Stimulated activated memory B cell treated with anti-CD40 and anti-IgM and Interleukin-4, amounts not matched to agents 10 μg/mL and 1 μg/mL and 100 μg/mL, for 72 hours (primary cell): Measurements from ENCODE around the gene OTULINL.
A peak's percentile ranks its signal among the peaks of the same experiment; 100 is the strongest.

Source experiments
- ATAC-seq: fragments of 150-1000 bp; cut with Tn5 transposase; 2 replicates; pipeline ENCODE4 v1.10.0; 2021
- H3K27ac Mint-ChIP-seq: one replicate; pipeline ENCODE4 v1.8.0; 2022; ENCODE audit warnings: mild to moderate bottlenecking, mixed read lengths
- H3K27me3 Mint-ChIP-seq: one replicate; pipeline ENCODE4 v1.8.0; 2022; ENCODE audit warnings: mixed read lengths
- H3K36me3 Mint-ChIP-seq: one replicate; pipeline ENCODE4 v1.8.0; 2022; ENCODE audit warnings: mixed read lengths
- H3K4me1 Mint-ChIP-seq: one replicate; pipeline ENCODE4 v1.8.0; 2022; ENCODE audit warnings: mixed read lengths
- H3K4me3 Mint-ChIP-seq: one replicate; pipeline ENCODE4 v1.8.0; 2022; ENCODE audit warnings: mild to moderate bottlenecking, moderate library complexity, mixed read lengths
- H3K9me3 Mint-ChIP-seq: one replicate; pipeline ENCODE4 v1.8.0; 2022; ENCODE audit warnings: mixed read lengths

The OTULINL gene

GRCh38 chr5:14584848-14585247 lies 3.3 kb downstream of the OTULINL start:
- H3K27ac Mint-ChIP-seq, result no peak overlapping the region
- peaks cover 8% of the 10 kb centered on the region for H3K4me1 Mint-ChIP-seq
- H3K27me3 Mint-ChIP-seq, result peaks cover 35% of the 10 kb centered on the region
- ATAC-seq, result no peak
- H3K36me3 Mint-ChIP-seq, result no peaks in the 10 kb centered on the region
- peaks cover 2% of the 10 kb centered on the region for H3K9me3 Mint-ChIP-seq
- no peak overlapping the region for H3K4me3 Mint-ChIP-seq

DNA sequence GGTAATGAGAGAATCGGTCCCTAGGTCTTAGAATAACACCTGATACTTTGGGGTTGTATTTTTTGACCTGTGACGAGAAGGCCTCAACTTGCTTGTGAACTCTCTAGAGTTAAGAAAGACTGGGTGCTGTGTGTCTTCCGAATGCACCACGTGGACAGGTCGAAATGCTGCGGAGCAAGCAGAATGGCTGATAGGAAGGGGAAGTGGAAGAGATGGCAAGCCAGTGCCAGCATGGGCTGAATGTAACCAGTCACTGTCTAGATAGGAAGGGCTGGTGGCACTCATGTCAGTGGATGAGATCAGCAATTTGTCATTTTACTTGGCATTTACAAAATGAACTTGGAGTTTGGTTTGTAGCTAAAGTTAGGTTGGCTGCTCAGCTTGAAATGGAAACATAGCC lies 5.6 kb downstream of the OTULINL start:
- no peak overlapping the region for H3K27ac Mint-ChIP-seq
- peaks cover 2% of the 10 kb centered on the region for H3K9me3 Mint-ChIP-seq
- H3K27me3 Mint-ChIP-seq, result peaks cover 26% of the 10 kb centered on the region
- no peaks in the 10 kb centered on the region for H3K36me3 Mint-ChIP-seq
- H3K4me1 Mint-ChIP-seq, result peaks cover 20% of the 10 kb centered on the region
- H3K4me3 Mint-ChIP-seq, result no peak overlapping the region
- ATAC-seq, result no peak

GRCh38 chr5:14588145-14588544 lies 6.6 kb downstream of the OTULINL start:
- Mint-ChIP-seq H3K4me1 (peaks cover 22% of the 10 kb centered on the region), H3K4me3 (no peak overlapping the region), H3K27me3 (peaks cover 18% of the 10 kb centered on the region), H3K9me3 (peaks cover 2% of the 10 kb centered on the region), H3K36me3 (no peaks in the 10 kb centered on the region), H3K27ac (no peak overlapping the region)
- peak; percentile 69 for ATAC-seq

DNA sequence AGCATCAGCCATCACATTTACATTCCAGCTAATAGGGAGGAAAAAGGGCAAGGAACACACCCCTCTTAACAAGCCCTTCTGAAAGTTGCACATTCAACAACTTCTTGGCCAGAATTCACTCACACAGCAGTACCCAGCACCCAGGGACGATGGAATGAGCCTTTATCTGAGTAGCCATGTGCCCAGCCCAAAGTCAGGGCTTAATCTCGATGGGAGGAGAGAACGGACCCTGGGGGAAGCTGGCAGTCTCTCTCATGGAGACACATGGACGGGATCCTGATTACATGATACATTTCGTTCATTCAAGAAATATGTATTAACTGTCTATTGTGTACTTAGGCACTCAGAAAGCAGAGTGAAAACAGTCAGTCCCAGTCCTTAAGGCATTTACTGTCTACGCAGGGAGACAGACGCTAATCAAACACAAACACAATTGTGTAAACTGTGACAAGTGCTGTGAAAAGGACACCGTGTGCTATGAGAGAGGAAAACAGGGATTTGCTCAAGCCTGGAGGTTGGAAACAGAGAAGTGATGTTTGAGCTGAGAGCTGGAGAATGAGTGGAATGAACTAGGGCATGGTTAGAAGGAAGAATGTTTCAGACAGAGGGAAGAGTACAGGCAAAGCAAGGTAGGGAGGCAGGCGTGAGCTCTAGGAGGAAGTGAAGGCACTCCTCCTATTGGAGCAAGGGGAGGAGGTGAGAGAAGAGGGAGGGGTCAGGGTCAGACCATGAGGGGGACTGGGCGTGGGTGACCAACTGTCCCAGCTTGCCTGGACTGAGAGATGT lies 7.4 kb downstream of the OTULINL start:
- no peak overlapping the region for H3K4me3 Mint-ChIP-seq

GRCh38 chr5:14590949-14591348 lies 9.4 kb downstream of the OTULINL start:
- Mint-ChIP-seq H3K4me3 (no peak overlapping the region), H3K27ac (no peak overlapping the region), H3K36me3 (no peaks in the 10 kb centered on the region), H3K9me3 (peaks cover 2% of the 10 kb centered on the region), H3K27me3 (no peaks in the 10 kb centered on the region), H3K4me1 (peaks cover 50% of the 10 kb centered on the region)
- no peak for ATAC-seq

More for the DNA sequence above, 7.4 kb downstream of the OTULINL start:
- Mint-ChIP-seq H3K9me3 (peaks cover 2% of the 10 kb centered on the region), H3K27ac (no peak overlapping the region), H3K4me1 (peaks cover 30% of the 10 kb centered on the region), H3K36me3 (no peaks in the 10 kb centered on the region), H3K27me3 (peaks cover 12% of the 10 kb centered on the region)
- no peak for ATAC-seq

GRCh38 chr5:14591548-14591947 lies 10.0 kb downstream of the OTULINL start:
- no peak for ATAC-seq
- peaks cover 54% of the 10 kb centered on the region for H3K4me1 Mint-ChIP-seq
- H3K27ac Mint-ChIP-seq, result no peak overlapping the region
- no peak overlapping the region for H3K4me3 Mint-ChIP-seq
- peaks cover 2% of the 10 kb centered on the region for H3K9me3 Mint-ChIP-seq
- no peaks in the 10 kb centered on the region for H3K36me3 Mint-ChIP-seq
- no peaks in the 10 kb centered on the region for H3K27me3 Mint-ChIP-seq

DNA sequence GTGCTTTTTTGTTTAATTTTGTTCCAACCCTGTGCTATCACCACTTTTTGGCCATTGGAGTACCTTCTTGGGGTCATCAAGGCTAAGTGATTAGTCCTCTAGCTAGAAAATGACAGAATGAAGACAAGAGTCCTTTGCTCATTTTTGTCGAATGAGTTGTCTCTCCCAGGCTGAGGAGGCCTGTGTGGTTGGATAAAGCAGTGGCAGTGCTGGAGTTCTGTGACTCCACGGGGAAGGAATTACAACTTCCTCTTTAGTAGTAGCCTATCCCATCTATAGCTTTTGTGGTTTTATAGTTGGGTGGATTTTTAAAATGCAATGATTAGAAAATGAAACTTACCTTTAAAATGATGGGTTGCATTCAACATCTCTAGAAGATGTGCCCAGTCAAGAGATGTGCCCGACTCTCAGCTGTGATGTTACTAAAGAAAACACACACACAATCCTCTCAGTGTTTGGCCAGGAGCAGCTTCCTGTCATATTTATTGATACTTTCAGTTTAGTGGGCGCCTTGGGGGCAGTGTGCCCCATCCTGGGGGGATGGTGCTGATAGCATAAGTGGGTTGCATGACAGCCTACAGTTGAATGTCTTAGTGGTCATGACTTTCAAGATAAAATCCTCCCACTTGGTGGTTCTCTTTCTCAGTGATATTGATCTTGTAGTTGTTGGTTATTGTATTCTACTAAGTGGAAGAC lies 11.9 kb downstream of the OTULINL start:
- H3K4me1 Mint-ChIP-seq, result peaks cover 48% of the 10 kb centered on the region
- H3K4me3 Mint-ChIP-seq, result no peak overlapping the region
- H3K27ac Mint-ChIP-seq, result no peak overlapping the region
- H3K9me3 Mint-ChIP-seq, result peaks cover 2% of the 10 kb centered on the region
- ATAC-seq, result peak; percentile 1
- no peaks in the 10 kb centered on the region for H3K36me3 Mint-ChIP-seq
- no peaks in the 10 kb centered on the region for H3K27me3 Mint-ChIP-seq

DNA sequence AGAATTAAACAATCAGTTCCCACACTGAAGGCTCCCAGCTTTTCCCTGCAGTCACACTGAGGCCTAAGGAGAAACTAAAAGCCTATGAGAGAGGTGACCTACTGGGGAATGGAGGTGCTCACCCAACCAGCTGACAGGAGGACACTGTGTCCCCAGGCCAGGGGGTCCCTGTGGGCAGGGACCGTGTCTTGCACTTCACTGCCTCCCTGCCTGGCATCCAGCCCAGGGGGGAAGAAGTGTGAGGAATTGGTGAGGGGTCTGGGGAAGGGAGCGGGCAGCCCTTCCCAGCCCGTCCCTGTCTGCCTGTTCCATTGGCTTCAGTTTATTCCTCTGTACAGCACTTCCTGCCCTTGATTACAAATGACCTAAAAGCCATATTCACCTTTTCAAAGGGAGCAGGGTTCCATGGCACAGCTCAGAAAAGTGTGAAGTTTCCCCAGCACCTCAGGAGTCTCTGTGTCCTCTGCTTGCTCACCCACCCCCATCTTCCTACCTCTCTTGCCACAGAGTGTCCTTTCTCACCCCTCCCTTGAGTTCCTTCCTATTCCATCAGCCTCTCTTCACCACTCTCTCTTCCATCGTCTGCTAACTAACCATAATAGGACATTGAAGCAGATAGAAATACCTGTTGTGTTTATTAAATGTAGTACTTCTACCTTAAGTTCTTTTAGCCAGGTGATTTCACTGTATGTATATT lies 12.9 kb downstream of the OTULINL start:
- H3K4me1 Mint-ChIP-seq, result peaks cover 46% of the 10 kb centered on the region
- H3K27me3 Mint-ChIP-seq, result no peaks in the 10 kb centered on the region
- H3K27ac Mint-ChIP-seq, result peak overlapping the region; percentile 74
- no peak for ATAC-seq
- no peaks in the 10 kb centered on the region for H3K36me3 Mint-ChIP-seq
- no peak overlapping the region for H3K4me3 Mint-ChIP-seq
- no peaks in the 10 kb centered on the region for H3K9me3 Mint-ChIP-seq

DNA sequence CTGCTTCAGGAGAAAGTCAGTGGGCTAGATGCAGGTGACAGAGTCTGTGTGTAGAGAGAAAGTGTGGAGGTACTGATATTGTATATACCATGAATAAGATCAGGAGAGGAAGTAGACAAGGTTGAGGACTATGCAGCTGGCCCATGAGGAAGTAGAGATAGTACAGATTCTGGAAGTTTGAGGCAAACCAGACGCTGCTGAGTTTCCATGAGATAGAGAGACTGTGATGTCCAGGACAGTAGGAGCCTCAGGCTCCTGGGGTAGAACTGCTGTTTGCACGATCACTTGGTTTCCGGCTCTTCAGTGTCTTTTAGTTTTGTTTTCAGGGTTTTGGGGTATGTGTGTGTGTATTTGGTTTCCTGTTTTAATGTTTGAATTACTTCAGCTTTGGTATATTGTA lies 13.6 kb downstream of the OTULINL start:
- Mint-ChIP-seq H3K4me1 (peaks cover 45% of the 10 kb centered on the region), H3K27ac (peak overlapping the region; percentile 74), H3K27me3 (no peaks in the 10 kb centered on the region), H3K9me3 (no peaks in the 10 kb centered on the region), H3K36me3 (no peaks in the 10 kb centered on the region), H3K4me3 (peak overlapping the region; percentile 14)
- ATAC-seq, result peak; percentile 92

- peaks cover 38% of the 10 kb centered on the region for H3K4me1 Mint-ChIP-seq
- H3K27me3 Mint-ChIP-seq, result no peaks in the 10 kb centered on the region
- H3K9me3 Mint-ChIP-seq, result peaks cover 2% of the 10 kb centered on the region
- peak overlapping the region; percentile 15 for H3K4me3 Mint-ChIP-seq
- H3K27ac Mint-ChIP-seq, result peak overlapping the region; percentile 74
- no peak for ATAC-seq
- no peaks in the 10 kb centered on the region for H3K36me3 Mint-ChIP-seq
These were observed 14.3 kb downstream of the OTULINL start for GRCh38 chr5:14595891-14596290.

DNA sequence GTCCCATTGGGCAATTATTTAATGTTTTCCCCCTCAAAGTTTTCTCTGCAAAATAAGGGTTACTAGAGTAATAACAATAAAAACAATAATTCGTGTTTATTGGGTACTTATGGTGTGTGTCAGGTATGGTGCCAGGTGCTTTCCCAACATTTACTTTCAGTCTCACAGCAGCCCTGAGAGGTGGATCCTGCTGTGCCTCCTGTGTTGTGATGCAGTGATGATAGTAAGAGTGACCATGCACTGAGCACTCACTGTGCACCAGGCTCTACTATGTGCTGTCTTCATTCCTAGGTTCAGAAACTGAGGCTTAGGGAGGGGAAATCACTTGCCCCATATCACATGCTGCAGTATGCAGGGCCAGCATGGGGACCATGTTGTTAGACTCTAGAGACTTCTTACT lies 15.5 kb downstream of the OTULINL start:
- Mint-ChIP-seq H3K4me1 (peaks cover 34% of the 10 kb centered on the region), H3K27ac (no peak overlapping the region), H3K36me3 (no peaks in the 10 kb centered on the region), H3K27me3 (no peaks in the 10 kb centered on the region), H3K9me3 (peaks cover 2% of the 10 kb centered on the region), H3K4me3 (no peak overlapping the region)
- no peak for ATAC-seq

- Mint-ChIP-seq H3K4me3 (no peak overlapping the region), H3K36me3 (no peaks in the 10 kb centered on the region), H3K9me3 (peaks cover 2% of the 10 kb centered on the region), H3K27ac (no peak overlapping the region), H3K27me3 (no peaks in the 10 kb centered on the region), H3K4me1 (peaks cover 31% of the 10 kb centered on the region)
- ATAC-seq, result no peak
These were observed 16.6 kb downstream of the OTULINL start for GRCh38 chr5:14598225-14598624.

GRCh38 chr5:14599476-14600127 lies 18.0 kb downstream of the OTULINL start:
- Mint-ChIP-seq H3K4me1 (peaks cover 18% of the 10 kb centered on the region), H3K36me3 (no peaks in the 10 kb centered on the region), H3K27me3 (no peaks in the 10 kb centered on the region), H3K4me3 (no peak overlapping the region), H3K27ac (no peak overlapping the region), H3K9me3 (peaks cover 2% of the 10 kb centered on the region)
- ATAC-seq, result no peak

DNA sequence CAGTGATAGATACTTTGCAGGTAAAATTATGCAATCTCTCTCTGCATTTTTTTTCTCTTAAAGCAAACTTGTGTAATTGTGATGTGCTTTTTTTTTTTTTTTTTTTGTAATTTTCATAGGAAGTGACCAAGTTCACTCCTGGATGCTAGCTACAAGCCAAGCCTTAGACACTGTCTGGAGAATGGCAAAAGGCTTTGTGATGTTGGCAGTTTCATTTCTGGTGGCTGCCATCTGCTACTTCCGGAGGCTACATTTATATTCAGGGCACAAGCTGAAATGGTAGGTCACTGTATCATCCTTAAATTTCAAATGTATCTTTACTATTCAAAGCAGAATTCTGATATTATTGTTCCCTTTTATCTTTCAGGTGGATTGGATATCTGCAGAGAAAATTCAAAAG lies 19.3 kb downstream of the OTULINL start:
- no peak overlapping the region for H3K4me3 Mint-ChIP-seq
- H3K9me3 Mint-ChIP-seq, result peaks cover 2% of the 10 kb centered on the region
- peaks cover 5% of the 10 kb centered on the region for H3K4me1 Mint-ChIP-seq
- no peaks in the 10 kb centered on the region for H3K36me3 Mint-ChIP-seq
- H3K27ac Mint-ChIP-seq, result no peak overlapping the region
- no peak for ATAC-seq
- H3K27me3 Mint-ChIP-seq, result no peaks in the 10 kb centered on the region

DNA sequence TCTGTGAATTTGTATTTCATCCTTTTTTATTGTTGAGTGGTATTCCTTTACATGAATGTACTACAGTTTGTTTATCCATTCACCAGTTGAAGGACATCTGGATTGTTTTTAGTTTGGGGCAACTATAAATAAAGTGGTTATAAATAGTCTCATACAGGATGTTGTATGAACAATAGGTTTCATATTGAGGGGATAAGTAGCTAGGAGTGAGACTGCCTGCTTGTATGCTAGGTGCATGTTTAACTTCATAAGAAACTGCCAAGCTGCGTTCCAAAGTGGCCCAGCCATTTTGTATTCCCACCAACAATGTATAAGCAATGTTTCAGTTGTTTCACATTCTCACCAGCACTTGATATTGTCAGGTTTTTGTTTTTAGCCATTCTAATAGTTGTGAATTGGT lies 21.5 kb downstream of the OTULINL start:
- H3K4me1 Mint-ChIP-seq, result no peaks in the 10 kb centered on the region

More for the DNA sequence above, 21.5 kb downstream of the OTULINL start:
- H3K27me3 Mint-ChIP-seq, result no peaks in the 10 kb centered on the region
- H3K4me3 Mint-ChIP-seq, result no peak overlapping the region
- no peak overlapping the region for H3K27ac Mint-ChIP-seq
- ATAC-seq, result no peak
- no peaks in the 10 kb centered on the region for H3K36me3 Mint-ChIP-seq
- H3K9me3 Mint-ChIP-seq, result peaks cover 2% of the 10 kb centered on the region
